ENCODE results near the gene MID1.

DNA sequence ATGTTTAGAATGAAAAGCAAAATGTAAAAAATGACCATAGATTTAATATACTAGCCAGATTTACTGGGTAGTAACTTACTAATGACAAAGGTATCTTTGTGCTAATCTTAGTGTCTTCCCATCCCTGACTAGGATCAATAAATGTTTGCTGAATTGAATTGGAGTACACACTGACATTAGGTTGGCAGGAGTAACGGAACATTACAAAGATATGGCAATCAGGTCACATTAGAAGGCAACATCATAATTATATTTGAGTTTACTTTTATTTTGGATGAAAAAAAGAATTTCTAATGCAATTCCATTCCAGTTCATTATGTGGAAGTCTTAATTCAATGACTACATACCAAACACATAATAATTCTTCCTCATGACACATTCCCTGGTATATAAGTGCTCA is 77.8 kb downstream of the MID1 start:
- TF ChIP-seq ZNF274 (IDR thresholded peaks at IDR 0.05; ENCODE audit: low read depth, low read length), result no peak
- TF ChIP-seq YY1 (IDR thresholded peaks at IDR 0.05; ENCODE audit: insufficient read depth, insufficient read length), result no peak
- TF ChIP-seq SUZ12 (IDR thresholded peaks at IDR 0.05; ENCODE audit: extremely low read depth, insufficient read depth, insufficient read length), result no peak

All from NT2/D1 (cell line).